RKO (cell line): ENCODE results near the gene NXPE1.
A peak's percentile ranks its signal among the peaks of the same experiment; 100 is the strongest.
"Not testable (repeated sequence)": the region's sequence is repeated elsewhere in the genome, so short reads cannot be mapped to it uniquely, and the experiment has no call there.

Source experiments
- DNase-seq: peaks from one replicate; pipeline ENCODE4 v3.0.0-alpha.2; 2016; ENCODE audit warnings: low spot score

The NXPE1 gene

GRCh38 chr11:114559425-114560310 lies at the start of gene NXPE1:
Gene NXPE1, minus strand, starts transcription at chr11:114559881. Its CDS starts 8,680 bp downstream, at chr11:114551201.
- no peak for DNase-seq

- no peak for DNase-seq
Measured at GRCh38 chr11:114609429-114609828, 49.7 kb upstream of the NXPE1 start.

- not testable (repeated sequence) for DNase-seq
Measured at GRCh38 chr11:114608605-114609004, 48.9 kb upstream of the NXPE1 start.

GRCh38 chr11:114607753-114608459 lies 48.2 kb upstream of the NXPE1 start:
- DNase-seq = no peak

GRCh38 chr11:114606802-114607075 lies 47.1 kb upstream of the NXPE1 start:
- DNase-seq = not testable (repeated sequence)

- no peak for DNase-seq
Measured at GRCh38 chr11:114606003-114606801, 46.5 kb upstream of the NXPE1 start.

- no peak for DNase-seq
Measured at GRCh38 chr11:114605370-114605769, 45.7 kb upstream of the NXPE1 start.

GRCh38 chr11:114604886-114605285 lies 45.2 kb upstream of the NXPE1 start:
- no peak for DNase-seq

GRCh38 chr11:114604179-114604813 lies 44.6 kb upstream of the NXPE1 start:
- DNase-seq = no peak

GRCh38 chr11:114603151-114603550 lies 43.5 kb upstream of the NXPE1 start:
- DNase-seq = not testable (repeated sequence)

- no peak for DNase-seq
Measured at GRCh38 chr11:114598461-114598860, 38.8 kb upstream of the NXPE1 start.

GRCh38 chr11:114596175-114596919 lies 36.7 kb upstream of the NXPE1 start:
- DNase-seq = no peak

- DNase-seq = no peak
Measured at GRCh38 chr11:114595571-114595970, 35.9 kb upstream of the NXPE1 start, which contains the start of gene NXPE4. Gene NXPE4, minus strand, starts transcription at chr11:114595786. Its CDS starts 1,027 bp downstream, at chr11:114594759.

GRCh38 chr11:114594703-114595102 lies 35.0 kb upstream of the NXPE1 start:
- no peak for DNase-seq

GRCh38 chr11:114587398-114587953 lies 27.8 kb upstream of the NXPE1 start:
- DNase-seq = no peak

GRCh38 chr11:114586797-114587196 lies 27.1 kb upstream of the NXPE1 start:
- no peak for DNase-seq

GRCh38 chr11:114571712-114572111 lies 12.0 kb upstream of the NXPE1 start:
- no peak for DNase-seq

- DNase-seq = no peak
Measured at GRCh38 chr11:114569801-114570200, 10.1 kb upstream of the NXPE1 start.

GRCh38 chr11:114566276-114566675 lies 6.6 kb upstream of the NXPE1 start:
- no peak for DNase-seq

GRCh38 chr11:114564831-114565230 lies 5.2 kb upstream of the NXPE1 start:
- no peak for DNase-seq

GRCh38 chr11:114563077-114563476 lies 3.4 kb upstream of the NXPE1 start:
- DNase-seq = peak; percentile 2
